GM18498 (cell line): ENCODE measurements around the gene INSRR.

ENCODE experiments used
- ATAC-seq: cut with Tn5 transposase; IDR thresholded peaks from one replicate; pipeline ENCODE4 v1.9.1; 2021; ENCODE audit warnings: mild to moderate bottlenecking, moderate library complexity; ENCODE audit not compliant: unreplicated experiment

Gene INSRR

DNA sequence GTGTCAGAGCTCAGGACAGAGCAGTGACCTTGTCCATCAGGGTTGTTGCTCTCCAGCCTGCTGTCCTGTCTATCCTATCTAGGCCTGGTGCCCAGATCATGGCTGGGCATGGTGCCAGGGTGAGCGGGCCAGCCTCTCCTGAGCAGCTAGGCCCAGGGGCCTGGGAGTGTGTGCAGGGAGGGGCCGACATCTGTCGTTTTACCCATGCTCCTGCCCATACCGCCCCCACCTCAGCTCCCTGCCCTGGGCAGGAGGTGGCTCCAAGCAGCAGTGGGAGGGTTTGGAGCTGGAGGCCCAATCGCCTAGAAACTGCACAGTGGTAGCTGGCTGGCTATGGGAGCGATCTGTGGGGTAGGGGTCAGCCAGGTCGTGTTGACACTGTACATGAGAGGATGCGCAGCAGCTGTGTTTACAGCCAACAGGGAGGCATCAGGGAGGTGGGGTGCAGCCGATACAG is 6.5 kb downstream of the INSRR start:
- ATAC-seq, result no peak

DNA sequence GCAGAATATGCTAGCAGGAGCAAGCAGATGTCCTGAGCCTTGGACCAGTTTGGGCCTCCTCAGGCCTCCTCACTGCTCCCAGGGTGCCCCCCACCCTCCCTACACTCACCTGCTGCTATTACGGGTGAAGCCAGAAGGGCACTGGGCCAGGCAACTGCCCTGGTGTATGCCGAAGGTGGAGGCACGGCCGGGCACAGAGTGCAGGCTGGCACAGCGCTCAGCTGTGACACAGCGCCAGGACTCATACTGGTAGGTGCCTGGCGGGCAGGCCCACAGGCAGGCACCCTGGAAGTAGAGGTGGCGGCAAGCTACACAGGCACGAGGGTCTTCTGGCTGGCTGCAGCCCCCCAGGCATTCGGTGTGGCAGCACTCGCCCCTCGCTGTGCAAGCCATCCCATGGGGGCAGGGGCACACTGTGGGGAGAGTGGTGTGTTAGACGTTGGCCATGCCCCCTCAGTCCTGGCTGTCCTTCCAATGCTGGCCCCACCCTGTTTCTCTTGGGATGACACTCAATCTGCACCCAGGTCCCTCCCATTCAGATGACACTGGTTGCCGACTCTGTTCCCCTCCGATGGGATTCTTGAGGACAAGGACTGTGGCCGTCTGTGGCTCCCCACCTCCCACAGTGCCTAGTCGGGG is 7.0 kb downstream of the INSRR start:
- ATAC-seq, result no peak

DNA sequence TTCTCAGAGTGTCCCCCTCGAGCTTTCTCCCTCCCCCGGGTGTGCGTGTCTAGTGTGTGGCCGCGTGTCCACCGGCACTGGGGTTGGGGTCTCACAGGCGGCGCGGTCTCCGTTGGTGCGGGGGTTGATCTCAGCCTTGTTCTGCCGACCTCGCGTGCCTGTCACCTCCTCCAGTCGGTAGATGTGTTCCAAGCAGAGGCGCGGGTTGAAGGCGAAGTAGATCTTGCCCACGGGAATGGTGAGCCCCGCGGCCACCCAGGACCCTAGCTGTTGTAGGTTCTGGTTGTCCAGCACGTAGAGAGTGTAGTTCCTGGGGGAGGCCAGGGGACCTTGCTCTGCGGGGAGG is 9.8 kb downstream of the INSRR start:
- no peak for ATAC-seq

DNA sequence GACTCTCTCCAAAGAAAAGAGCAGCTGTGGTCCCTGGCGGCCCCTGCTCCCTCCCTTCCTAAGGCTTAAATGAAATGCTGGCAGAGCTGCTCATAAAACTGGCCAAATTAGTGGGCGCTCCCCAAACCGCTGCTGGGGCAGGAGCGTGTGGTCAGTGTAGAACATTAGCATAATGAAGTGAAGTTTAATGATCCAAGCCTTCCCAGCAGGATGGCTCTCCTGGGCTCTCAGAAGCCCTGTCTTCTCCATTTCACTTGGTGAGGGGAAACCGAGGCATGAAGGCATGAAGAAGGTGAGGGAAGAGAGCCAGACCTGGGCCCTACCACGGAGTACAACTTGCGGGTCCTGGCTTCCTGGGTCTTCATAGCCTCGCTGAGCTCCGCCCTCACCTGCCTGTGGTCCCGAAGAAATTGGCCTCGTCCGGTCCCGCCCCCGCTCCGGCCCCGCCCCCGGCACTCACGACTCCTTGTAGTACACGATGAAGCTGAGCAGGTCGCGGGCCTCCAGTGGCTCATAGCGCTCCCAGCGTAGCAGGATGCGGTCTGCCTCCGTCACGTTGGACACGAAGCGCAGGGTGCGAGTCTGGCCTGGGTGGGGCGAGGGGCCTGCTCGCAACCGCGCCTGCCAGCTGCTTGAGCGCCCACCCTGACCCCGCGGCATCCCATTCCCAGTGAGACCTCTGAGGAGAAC is 10.3 kb downstream of the INSRR start:
- no peak for ATAC-seq

DNA sequence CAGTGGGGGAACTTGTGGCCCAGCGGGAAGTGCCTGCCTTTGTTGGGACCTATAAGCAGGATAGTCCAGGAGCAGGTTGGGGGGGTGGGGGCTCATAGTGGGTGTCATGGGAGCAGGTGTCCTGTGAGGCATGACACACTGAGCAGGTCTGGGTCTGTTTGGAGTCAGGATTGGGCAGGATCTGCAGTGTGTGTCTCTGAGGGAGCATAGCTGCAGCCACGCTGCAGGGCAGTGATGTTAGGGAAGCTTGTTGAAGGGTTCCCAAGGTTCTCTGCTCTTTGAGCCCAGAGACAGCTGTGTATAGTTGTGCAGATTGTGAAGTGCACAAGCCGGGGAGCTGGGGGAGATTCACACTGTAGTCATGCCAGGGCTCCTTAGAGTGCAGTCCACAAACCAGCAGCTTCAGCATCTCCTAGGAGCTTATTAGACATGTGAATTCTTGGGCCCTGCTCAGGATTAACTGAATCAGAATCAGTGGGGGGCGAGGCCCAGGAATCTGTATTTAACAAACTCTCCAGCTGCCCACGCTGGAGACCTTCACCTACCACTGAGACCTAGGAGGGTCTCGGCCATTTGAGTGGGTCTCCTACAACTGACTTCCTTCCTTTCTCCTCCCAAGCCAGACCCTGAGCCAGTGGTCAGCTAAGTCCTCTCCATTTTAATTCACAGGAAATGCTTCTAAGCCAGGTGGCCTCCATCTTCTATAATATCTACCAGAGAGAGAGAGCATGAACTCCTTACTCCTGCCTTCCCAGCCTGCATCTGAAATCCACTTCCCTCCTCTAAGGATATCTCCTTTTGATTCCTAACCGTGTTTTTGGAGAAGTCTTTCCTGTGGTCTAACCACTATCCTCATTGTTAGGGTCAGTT is 11.1 kb downstream of the INSRR start:
- no peak for ATAC-seq

DNA sequence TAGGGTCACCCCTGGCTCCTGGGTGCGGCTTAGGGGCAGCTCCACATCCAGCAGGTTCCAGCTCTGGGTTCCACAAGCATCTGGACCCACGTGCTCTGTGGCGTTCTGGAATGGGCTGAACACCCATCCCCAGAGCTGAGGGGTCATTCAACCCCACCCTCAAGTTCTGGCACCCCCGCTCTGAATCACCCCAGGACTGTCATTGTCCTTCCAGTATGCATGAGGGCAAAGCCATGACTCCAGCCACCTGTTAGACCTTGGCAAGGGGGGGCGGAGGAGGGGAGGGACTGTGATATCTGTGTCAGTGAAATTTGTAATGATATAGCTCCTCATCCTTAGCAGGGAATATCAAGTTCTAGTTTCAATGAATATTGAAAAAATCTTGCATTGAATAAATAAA is 12.3 kb downstream of the INSRR start:
- ATAC-seq, result no peak

DNA sequence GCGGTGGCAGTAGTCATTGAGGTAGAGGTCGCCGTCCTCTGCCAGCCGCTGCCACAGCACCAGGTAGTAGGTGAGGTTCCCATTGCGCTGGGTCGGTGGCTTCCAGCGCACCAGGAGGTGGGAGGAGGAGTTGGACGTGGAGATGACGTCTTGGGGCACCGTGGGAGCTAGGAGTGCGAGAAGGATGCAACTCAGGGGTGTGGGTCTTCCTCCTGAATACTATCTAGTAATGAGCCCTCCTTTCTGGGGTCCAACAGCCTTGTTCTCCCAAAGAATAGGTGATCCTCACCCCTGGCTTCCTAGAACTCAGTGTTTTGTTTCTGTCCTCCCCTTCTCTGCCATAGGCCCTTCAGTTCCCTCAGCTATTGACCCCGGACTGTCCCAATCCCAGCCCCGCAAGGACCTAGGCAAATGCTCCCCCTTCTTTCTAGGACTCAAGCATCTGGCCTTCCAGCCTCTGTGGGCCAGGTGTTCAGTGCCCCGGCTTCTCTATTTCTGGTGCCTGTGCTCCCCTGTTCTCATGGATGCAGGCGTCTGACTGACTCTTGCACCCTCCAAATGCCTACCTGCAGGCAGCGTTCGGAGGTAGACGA is 12.9 kb downstream of the INSRR start:
- ATAC-seq, result no peak

DNA sequence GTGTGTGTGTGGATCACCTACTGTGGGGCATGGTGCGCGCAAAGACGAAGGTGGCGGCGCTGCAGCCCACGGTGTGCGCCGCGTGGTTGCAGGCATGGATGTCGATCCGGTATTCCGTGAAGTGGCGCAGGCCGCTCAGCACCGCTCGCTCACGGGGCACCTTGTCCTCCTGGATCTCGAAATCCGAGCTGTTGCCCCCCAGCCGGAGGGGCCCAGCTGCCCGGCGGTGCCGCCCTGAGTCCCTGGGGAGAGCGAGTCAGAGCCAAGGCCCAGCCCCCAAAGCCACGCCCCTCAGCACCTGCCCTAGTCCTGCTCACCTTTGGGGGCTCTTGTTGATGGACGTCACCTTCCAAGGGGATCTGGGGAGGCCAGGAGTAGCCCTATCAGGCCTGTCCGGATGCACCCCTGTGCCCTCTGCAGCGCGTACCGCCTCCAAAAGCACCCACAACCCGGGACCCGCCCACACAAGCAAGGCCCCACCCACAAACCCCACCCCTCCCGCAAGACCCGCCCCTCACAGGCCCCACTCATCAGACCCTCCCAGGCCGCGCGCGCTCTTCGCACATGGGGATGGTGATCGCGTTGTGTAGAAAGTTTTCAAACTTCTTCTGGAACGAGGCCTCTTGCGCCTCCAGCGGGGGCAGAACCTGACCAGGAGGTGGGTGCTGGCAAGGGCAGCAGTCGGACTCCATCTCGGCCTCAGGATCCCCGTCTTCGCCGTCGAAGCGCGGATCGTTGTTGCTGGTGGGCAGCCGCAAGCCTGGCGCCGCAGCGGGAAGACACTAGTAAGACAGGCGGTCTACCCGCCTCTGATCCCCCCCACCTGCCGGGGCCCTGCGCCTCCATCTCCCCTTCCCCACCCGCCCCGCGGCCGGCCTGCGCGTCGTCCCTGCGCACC is 13.6 kb downstream of the INSRR start:
- no peak for ATAC-seq

DNA sequence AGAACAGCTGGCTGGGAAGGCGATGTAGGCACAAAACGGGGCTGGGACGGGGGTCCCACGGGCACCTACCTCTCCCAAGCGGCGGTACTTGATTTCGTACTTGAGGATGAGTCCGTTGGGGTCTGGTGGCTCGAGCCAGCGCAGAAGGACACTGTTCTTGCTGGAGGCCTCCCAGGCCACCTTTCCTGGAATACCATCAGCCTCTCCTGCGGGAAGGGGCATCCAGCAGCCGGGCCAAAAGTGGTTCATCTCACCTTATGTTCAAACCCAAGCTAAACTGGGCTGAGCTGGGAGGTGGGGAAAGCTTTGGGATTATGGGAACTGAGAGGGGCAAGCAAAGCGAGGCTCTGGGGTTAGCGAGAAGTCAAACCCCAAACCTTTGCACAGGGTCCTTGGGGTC is 14.3 kb downstream of the INSRR start:
- ATAC-seq, result no peak

DNA sequence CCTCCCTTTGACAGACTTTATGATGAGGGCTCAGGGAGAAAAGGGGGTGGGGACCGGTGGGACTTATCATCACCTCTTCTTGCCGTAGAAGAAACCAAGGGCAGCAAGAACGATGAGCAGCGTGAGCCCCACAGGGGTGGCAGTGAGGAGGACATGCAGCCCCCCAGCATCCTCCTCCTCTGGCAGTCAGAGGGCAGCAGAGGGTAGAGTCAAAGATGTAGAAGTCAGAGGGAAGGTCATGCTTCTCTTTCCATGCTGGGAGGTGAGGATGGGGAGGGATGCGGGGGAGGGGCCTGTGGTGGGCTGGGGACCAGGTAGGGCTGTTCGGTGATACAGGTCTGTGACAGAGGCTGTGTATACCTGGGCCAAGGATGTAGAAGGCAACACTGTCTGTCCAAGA is 14.8 kb downstream of the INSRR start:
- no peak for ATAC-seq

DNA sequence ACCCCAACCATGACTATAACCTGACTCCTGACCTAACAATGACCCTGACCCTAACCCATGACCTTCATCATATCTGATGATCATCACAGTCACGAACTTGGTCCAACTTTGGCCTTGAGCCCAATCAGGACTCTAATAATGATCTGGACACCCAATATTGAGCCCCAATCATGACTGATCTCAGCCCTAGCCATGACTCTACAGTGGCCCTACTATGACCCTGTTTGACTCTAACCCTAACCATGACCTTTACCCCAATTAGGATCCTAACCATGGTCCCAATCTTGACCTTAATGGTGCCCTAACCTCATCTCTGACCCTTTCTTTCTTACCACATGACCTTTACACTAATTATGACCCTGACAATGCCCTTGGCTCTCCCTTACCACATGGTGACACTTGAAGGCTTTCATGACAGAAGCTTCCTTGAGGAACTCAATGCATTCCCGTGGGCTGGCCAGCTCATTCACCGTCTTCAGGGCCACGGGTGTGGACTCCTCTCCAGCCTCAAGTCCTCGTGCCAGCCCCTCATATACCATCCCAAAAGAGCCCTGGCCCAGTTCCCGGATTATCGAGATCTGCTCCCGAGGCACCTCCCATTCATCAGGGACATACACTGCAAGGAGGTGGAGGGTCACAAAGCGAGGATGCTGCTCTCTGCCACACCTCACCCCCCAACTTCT is 16.2 kb downstream of the INSRR start:
- ATAC-seq, result no peak

DNA sequence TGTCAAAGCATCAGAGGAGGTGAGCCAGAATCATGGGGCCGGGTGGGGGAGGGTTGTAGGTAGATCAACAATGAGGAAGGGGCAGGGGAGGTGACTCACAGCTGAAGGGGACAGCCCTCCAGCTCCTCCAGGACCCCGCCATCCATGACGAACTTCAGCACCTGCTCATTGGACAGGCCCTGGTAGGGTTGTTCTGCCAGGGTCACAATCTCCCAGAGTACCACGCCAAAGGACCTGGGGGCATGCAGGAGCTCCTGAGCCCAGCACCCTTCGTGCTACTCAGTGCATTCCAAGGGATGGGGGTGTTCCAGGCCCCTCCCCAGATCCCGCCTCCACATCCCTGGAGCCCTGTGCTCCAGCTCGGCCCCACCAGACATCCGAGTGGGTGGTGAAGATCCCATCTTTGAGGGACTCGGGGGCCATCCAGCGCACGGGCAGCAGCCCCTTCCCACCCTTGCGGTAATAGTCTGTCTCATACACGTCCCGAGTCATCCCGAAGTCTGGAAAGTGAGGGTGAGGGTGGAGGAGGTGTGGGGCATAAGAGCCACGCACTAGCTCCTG is 17.5 kb downstream of the INSRR start:
- ATAC-seq, result no peak

DNA sequence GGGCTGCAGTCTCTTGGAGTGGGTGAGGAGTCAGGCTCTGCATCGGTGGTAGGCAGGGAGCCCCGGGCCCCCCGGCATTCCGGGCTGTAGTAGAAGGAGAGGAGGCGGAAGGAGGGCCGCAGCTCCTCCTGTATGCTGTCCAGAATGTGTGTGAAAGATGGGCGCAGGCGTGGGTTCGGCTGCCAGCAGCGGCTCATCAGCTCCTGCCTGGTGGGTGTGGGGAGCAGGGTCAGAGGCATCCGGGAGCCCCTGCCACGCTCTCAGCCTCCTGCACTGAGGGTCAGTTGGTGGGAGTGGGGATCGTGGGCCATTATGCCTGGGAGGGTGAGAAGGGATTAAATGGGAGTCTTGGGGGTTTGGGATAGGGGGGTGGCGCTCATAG is 18.0 kb downstream of the INSRR start:
- no peak for ATAC-seq

DNA sequence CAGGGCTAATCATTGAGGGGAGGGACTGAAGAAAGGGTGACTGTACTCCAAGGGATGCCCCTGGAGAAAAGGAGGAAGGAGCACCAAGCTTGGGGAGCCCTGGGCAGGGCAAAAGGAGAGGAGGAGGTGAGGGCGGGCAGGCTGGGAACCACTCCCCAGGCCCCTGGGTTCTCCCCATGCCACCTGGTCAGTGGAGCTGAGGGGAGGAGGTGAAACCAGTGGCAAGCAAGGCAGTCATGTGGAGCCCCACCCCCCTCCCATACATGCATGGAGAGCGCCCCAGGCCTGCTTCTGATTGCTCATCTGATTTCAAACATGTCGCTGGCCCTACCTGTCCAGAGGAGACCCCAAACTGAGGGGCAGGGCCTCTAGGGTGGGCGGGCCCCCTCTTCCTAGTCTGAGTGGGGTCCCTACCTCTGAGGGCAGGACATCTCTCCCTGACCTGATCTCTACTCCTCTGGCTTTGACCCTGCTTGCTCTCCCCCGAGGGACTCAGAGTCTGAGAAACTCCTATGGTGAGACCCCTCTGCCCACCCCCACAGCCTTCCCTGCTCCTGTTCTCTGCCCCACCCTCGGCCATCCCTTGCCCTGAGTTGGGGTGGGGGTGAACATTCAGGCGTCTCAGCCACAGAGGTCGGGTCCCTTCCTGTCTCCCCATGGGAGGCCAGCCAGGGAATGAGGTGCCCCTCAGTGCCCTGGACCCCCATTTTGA is 18.6 kb downstream of the INSRR start:
- no peak for ATAC-seq

DNA sequence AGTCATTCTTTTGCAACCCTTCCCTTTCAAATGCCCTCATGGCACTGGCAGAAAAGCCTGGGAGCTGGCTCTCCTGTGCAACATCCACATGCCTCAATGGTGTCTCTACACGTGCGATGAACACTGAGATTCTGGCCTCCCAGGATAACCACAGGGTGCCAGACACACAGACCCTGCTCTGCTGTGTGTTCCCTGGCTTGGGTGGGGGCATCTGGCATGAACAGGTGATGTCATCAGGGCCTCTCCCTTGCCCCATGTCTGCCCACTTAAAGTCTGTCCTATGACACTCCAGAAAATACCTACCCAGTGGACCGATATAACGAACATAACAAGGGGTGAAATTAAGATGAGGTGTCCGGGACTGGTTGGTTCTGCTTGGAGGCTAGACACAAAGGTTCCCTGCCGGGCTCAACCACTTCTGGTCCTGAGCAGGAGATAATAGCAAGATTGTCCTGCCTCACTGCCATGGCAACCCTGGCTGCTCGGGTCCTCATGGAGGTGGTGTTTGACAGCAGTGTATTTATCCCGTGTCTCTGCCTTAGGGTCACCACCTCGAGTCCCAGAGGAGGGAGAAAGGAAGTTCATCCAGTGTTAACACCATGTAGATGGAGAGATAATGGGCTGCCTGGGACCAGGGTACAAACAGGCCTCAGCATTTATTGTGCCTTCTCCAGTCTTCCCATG is 19.3 kb downstream of the INSRR start:
- ATAC-seq, result no peak

DNA sequence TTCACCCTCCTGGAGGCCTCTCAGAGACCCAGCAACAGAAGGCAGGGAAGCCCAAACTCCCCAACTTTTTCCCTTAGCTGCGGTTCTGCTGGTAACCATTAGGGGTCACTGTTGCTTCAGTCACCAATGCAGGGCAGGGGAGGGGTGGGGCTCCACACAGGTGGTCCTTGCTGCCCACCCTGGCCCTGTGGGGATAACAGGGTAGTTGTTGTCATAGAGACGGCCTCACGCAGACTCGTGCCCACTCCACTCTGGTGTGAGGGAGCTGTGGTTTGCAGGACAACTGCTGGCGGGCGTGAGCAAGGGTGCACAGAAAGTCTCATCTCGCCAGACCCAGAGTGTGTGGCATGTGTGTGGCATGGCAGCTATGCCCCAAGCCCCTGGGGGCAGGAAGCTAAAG is 19.9 kb downstream of the INSRR start:
- no peak for ATAC-seq

DNA sequence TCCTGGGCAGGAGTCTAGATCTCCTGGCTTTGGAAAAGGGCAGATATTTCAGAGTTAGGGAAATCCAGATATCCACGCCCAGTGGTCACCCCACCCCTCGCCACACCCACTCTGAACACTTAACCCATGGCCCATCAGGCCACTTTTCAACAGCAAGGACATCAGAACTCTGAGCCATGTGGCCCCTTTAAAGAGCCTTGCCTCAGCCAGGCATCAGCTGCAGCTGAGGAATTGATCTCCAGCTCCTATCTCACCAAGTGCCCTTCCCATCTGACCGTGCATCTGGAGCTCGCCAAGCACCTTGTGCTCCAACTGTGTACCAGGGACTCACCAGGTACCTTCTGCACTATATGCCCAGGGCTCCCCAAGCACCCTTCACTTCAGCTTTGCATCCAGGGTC is 22.0 kb downstream of the INSRR start:
- no peak for ATAC-seq

DNA sequence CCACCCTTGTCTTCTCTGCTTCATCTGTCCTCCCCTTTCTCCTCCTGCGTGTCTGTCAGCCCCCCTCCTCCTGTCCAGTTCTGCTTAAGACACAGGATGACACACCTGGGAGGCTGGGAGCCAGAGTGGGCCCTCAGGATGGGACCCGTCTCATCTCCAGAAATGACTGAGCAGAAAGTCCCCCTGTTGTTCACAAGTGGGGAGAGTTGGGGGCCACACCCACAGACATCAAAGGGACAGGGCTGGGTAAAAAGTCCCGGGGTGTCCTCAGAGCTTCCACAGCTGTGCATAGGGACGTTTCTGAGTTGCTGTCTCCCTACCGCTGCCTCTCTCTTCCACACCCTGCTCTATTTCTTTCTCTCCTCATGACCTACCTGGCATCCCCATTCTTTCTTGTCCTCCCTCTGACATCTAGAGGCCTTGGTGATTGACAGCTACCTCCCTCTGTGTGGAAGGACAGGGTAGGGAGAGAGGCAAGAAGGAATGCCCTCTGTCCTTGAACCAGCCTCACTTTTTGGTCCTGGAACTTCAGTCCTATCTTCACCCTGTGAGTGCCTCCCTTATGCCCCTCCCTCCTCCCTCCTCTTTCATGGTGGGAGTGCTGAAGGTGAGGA is 22.8 kb downstream of the INSRR start:
- ATAC-seq, result no peak
